ENCODE measurements around the gene GLIS1. TPM values are rescaled to one million over a fixed set of nuclear protein-coding genes. Genes with fewer than 3 reads are reported as not detected.
A peak's percentile ranks its signal among the peaks of the same experiment; 100 is the strongest.

The GLIS1 gene
- total RNA-seq, 1 experiment from 2014 or later, result 0.24 TPM

DNA sequence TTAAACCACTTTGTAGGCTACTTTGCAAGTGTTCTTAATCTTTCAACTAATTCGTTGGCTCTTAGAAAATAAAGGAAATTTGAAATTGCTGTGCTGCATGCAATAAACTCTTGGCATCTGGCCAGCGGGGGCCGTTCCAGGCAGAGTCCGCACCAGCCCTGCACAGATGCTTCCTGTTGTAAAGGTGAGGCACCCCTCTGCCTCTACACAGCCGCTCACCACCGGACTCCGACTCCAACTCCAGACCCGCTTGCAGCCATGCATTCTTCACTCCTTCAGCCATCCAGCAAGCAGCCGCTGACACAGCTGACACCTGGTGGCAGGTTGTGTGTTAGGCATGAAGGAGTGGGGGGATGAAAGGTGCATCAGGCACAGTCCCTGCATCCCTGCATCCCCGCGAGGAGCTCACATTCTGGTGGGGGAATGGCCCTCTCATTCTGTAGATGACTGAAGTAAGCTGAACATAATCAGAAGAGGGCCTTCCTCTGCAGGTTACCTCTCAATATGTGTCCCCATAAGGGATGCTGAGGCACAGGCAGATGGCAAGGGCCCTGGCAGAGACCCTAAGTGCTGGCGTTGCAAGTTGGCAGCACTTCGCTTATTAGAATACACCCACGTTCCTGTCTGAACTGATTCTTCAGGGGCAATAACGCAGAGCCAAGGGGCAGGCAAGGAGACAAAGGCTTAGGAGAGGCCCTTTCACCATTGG lies 56.8 kb downstream of the GLIS1 start (continued):
- peak; percentile 31; the same call in 1 of the 2 replicates for TF ChIP-seq FOXP1 (CRISPR knock-in tag; IDR thresholded peaks at IDR 0.05; ENCODE audit: borderline replicate concordance)

DNA sequence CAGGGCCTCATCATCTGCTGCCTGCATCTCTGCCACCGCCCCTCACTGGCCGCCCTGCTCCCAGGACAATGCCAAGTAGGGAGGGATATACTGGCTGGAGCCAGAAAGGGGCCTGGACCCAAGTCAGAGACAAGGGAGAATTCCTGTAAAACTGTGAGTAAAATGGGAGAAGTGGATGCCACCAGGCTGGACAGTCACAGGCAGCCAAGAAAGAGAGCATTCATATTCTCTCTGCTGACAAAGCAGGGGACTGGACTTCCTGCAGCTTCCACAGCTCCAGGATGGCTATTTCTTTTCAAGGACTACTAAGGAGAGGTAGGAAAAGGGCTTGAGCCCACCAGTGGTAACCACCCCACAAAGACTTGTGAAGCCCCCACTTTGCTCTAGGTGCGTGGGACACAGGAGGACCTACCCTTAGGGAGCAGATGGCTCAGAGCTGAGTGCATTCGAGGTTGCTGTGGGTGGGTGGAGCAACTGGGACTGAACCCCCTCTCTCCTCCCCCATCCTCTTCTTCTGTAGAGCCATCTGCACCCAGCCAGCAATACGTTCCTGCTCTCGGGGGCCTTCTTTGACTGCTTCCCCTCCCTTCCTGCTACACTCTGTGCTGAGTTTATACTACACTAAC lies 57.5 kb downstream of the GLIS1 start:
- ChIA-PET POLR2A (interaction anchor here (1.4 kb wide), 1 partner anchor 44 kb away, joined by 3 read pairs; no protein-coding TSS in a partner anchor), CTCF (interaction anchor here (0.9 to 3.6 kb wide), 31 partner anchors 8 to 233 kb away, joined by 3 to 57 read pairs (median 7); no protein-coding TSS in a partner anchor)
- DNase-seq (ENCODE audit: low spot score) (no peak), ATAC-seq (peak; percentile 11)
- Mint-ChIP-seq H3K36me3 (no peaks in the 10 kb centered on the region), H3K9me3 (no peaks in the 10 kb centered on the region), H3K27ac (no peak overlapping the region), H3K4me1 (peaks cover 33% of the 10 kb centered on the region), H3K4me3 (peak overlapping the region; percentile 17; the same call in 1 of the 2 replicates), H3K27me3 (ENCODE audit: low read depth) (peaks cover 18% of the 10 kb centered on the region)
- TF ChIP-seq PRRX2 (CRISPR knock-in tag; IDR thresholded peaks at IDR 0.05) (no peak), GTF2I (CRISPR knock-in tag; conservative IDR thresholded peaks at IDR 0.05) (no peak)
- TF ChIP-seq, protein P1, sequence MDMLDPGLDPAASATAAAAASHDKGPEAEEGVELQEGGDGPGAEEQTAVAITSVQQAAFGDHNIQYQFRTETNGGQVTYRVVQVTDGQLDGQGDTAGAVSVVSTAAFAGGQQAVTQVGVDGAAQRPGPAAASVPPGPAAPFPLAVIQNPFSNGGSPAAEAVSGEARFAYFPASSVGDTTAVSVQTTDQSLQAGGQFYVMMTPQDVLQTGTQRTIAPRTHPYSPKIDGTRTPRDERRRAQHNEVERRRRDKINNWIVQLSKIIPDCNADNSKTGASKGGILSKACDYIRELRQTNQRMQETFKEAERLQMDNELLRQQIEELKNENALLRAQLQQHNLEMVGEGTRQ (CRISPR knock-in tag; IDR thresholded peaks at IDR 0.05), result no peak
- TF ChIP-seq, protein P2, sequence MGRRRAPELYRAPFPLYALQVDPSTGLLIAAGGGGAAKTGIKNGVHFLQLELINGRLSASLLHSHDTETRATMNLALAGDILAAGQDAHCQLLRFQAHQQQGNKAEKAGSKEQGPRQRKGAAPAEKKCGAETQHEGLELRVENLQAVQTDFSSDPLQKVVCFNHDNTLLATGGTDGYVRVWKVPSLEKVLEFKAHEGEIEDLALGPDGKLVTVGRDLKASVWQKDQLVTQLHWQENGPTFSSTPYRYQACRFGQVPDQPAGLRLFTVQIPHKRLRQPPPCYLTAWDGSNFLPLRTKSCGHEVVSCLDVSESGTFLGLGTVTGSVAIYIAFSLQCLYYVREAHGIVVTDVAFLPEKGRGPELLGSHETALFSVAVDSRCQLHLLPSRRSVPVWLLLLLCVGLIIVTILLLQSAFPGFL (CRISPR knock-in tag; IDR thresholded peaks at IDR 0.05; ENCODE audit: borderline replicate concordance), result no peak

DNA sequence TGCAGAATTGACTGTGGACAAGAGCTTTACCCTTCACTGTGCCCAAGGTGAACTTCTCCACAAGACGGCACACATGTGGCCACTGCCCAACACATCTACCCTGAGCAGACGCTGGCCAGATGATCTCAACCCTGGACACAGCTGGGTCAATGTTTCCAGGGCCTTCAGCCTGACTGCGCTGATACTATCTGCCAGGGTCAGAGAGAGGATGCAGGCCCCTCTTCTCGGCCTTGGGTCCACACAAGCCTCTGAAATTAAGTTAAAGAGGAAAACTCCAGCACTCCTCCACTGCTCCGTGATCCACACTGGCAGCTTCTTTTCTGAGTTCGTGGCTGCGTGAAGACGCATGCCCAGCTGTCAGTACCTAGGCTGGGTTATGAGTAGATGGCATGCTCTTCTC lies 58.1 kb downstream of the GLIS1 start:
- POLR2A ChIA-PET, result no interaction called here
- H3K27ac Mint-ChIP-seq, result no peak overlapping the region
- CTCF ChIA-PET, result interaction anchor here (1.0 to 2.9 kb wide), 8 partner anchors 24 to 195 kb away, joined by 3 to 57 read pairs (median 10); no protein-coding TSS in a partner anchor

More for the DNA sequence above, 58.1 kb downstream of the GLIS1 start:
- Mint-ChIP-seq H3K4me1 (peaks cover 27% of the 10 kb centered on the region), H3K9me3 (no peaks in the 10 kb centered on the region), H3K36me3 (no peaks in the 10 kb centered on the region), H3K27me3 (ENCODE audit: low read depth) (peaks cover 15% of the 10 kb centered on the region), H3K4me3 (no peak overlapping the region)
- DNase-seq (ENCODE audit: low spot score), result no peak
- ATAC-seq, result no peak
- no peak for TF ChIP-seq ZNF671 (CRISPR knock-in tag; IDR thresholded peaks at IDR 0.05)
- TF ChIP-seq RORB (CRISPR knock-in tag; IDR thresholded peaks at IDR 0.05), result no peak
- no peak for TF ChIP-seq ZNF317 (CRISPR knock-in tag; IDR thresholded peaks at IDR 0.05; ENCODE audit: borderline replicate concordance, low read depth)
- TF ChIP-seq GRHL2 (CRISPR knock-in tag; IDR thresholded peaks at IDR 0.05; ENCODE audit: insufficient replicate concordance, severe bottlenecking), result no peak
- no peak for TF ChIP-seq CREB1 (CRISPR knock-in tag; IDR thresholded peaks at IDR 0.05)
- TF ChIP-seq SMAD3 (CRISPR knock-in tag; IDR thresholded peaks at IDR 0.05; ENCODE audit: borderline replicate concordance), result no peak
- no peak for TF ChIP-seq CREM (CRISPR knock-in tag; IDR thresholded peaks at IDR 0.05)
- TF ChIP-seq, protein P3, sequence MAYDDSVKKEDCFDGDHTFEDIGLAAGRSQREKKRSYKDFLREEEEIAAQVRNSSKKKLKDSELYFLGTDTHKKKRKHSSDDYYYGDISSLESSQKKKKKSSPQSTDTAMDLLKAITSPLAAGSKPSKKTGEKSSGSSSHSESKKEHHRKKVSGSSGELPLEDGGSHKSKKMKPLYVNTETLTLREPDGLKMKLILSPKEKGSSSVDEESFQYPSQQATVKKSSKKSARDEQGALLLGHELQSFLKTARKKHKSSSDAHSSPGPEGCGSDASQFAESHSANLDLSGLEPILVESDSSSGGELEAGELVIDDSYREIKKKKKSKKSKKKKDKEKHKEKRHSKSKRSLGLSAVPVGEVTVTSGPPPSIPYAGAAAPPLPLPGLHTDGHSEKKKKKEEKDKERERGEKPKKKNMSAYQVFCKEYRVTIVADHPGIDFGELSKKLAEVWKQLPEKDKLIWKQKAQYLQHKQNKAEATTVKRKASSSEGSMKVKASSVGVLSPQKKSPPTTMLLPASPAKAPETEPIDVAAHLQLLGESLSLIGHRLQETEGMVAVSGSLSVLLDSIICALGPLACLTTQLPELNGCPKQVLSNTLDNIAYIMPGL (CRISPR knock-in tag; IDR thresholded peaks at IDR 0.05), result no peak
- TF ChIP-seq, protein P4, sequence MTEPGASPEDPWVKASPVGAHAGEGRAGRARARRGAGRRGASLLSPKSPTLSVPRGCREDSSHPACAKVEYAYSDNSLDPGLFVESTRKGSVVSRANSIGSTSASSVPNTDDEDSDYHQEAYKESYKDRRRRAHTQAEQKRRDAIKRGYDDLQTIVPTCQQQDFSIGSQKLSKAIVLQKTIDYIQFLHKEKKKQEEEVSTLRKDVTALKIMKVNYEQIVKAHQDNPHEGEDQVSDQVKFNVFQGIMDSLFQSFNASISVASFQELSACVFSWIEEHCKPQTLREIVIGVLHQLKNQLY (CRISPR knock-in tag; IDR thresholded peaks at IDR 0.05), result no peak
- TF ChIP-seq, protein P5, sequence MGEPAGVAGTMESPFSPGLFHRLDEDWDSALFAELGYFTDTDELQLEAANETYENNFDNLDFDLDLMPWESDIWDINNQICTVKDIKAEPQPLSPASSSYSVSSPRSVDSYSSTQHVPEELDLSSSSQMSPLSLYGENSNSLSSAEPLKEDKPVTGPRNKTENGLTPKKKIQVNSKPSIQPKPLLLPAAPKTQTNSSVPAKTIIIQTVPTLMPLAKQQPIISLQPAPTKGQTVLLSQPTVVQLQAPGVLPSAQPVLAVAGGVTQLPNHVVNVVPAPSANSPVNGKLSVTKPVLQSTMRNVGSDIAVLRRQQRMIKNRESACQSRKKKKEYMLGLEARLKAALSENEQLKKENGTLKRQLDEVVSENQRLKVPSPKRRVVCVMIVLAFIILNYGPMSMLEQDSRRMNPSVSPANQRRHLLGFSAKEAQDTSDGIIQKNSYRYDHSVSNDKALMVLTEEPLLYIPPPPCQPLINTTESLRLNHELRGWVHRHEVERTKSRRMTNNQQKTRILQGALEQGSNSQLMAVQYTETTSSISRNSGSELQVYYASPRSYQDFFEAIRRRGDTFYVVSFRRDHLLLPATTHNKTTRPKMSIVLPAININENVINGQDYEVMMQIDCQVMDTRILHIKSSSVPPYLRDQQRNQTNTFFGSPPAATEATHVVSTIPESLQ (CRISPR knock-in tag; IDR thresholded peaks at IDR 0.05), result no peak
- TF ChIP-seq, protein P6, sequence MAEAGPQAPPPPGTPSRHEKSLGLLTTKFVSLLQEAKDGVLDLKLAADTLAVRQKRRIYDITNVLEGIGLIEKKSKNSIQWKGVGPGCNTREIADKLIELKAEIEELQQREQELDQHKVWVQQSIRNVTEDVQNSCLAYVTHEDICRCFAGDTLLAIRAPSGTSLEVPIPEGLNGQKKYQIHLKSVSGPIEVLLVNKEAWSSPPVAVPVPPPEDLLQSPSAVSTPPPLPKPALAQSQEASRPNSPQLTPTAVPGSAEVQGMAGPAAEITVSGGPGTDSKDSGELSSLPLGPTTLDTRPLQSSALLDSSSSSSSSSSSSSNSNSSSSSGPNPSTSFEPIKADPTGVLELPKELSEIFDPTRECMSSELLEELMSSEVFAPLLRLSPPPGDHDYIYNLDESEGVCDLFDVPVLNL (CRISPR knock-in tag; IDR thresholded peaks at IDR 0.05; ENCODE audit: borderline replicate concordance, low read depth), result no peak
